NCI-H82 treated with DMSO at 0.1 percent for 48 hours (cell line): ENCODE results near the gene COG5.

Experiments
- DNase-seq: peaks from one replicate; lab custom pipeline; 2025; ENCODE audit not compliant: unreplicated experiment; lab: John Stamatoyannopoulos, UW

The COG5 gene

DNA sequence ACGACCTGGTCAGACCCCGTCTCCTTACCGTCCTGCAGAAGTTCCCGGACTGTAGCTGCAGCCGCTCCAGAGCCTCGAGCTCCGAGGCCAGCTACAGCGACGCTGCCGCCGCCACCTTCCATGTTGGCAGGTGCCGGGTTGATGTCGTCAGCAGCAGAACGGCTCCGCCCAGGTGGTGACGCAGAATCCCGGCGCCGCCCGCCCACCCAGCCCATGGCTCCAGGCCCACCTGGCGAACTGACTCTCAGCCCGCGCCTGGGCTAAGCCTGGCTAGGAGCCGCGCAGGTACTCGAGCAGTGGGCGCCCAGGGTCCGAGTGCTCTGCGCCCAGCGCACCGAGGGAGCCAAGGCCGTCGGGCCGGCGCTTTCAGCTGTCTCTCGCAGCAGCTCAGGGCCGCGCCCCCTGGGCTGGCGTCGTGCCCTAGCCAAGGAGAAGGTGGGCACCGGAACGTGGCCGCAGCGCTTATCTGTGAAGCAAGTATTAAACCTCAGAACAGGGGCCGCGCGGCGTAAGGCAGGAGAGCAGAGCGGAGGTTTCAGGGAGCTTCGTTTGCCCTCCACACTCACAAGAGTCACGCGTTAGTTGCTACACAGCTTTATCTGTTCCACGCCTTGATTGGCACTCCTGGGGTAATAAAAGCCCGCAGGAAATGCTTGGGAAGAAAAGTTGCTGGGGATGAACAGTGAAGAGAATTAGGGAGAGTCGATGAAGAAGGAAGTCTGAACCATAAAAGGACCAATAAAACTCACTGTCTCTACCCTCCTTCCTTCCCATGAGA is at the start of gene COG5, which contains the start of gene DUS4L:
COG5 (minus strand) TSS at position 146 of the 778 bp plus-strand sequence; CDS start at position 122, 24 bp downstream.
DUS4L (plus strand) TSS at position 197 of the 778 bp plus-strand sequence. CDS start 3,100 bp downstream, outside the sequence.
- peak; percentile 46 for DNase-seq

- no peak for DNase-seq
Measured at GRCh38 chr7:107613439-107613838, 49.7 kb upstream of the COG5 start.

DNA sequence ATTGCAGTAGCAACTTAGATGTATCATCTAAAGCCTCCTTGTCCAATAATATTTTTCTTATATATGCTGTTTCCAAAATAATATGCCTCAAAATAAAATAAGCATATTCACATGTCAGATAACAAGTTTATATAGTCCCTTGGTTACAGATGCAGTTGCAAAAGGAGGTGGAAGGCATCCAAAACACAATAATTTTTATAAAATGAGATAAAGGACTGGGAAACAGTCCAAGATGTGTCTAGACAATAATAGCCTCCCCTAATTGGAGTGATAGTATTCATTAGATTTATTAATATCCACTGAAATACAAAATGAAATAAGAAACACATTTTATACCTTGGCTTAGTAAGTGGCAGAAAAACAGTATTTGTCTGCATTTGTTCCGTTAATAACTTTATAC is 46.6 kb upstream of the COG5 start:
- no peak for DNase-seq

- DNase-seq, result no peak
Measured at GRCh38 chr7:107609811-107610261, 46.1 kb upstream of the COG5 start.

DNA sequence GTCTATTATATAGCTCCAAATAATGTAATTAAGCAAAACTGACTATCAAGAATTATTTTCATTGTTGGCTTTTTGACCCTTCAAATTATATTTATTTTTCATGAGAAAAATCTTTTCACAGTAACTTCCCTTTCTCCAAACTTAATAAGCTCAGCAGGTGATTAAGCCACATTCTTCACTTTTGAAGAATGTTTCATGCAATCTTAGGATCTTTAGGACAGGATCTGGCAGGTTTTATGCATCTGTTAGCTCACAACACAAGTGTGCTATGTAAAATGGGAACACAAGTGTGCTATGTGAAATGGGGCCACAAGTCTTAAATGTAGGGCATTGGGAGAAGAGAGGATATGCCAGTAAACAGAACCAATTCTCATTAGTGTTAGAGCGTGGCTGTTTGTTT is 42.6 kb upstream of the COG5 start:
- DNase-seq, result no peak

- no peak for DNase-seq
Measured at GRCh38 chr7:107605218-107605815, 41.6 kb upstream of the COG5 start.

DNA sequence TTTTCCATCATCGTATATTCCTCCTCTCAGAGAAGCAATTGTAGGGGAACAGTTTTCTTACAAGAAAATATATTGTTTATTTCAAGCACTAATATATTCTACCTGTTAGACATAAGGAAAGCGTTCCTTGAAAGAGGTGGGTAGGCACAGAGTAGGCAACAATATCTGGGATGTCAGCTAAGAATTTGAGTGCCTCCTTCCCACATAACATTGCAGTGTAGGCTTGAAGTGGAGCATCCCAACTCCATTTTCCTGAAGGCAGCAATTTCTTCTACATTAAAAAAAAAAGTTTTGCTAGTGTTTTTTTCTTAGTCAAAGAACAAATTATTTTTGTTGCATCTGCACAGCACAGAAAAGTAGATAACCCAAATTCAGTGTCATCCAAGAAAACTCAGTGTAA is 37.1 kb upstream of the COG5 start:
- DNase-seq, result no peak

- no peak for DNase-seq
Measured at GRCh38 chr7:107599262-107599661, 35.5 kb upstream of the COG5 start.

DNA sequence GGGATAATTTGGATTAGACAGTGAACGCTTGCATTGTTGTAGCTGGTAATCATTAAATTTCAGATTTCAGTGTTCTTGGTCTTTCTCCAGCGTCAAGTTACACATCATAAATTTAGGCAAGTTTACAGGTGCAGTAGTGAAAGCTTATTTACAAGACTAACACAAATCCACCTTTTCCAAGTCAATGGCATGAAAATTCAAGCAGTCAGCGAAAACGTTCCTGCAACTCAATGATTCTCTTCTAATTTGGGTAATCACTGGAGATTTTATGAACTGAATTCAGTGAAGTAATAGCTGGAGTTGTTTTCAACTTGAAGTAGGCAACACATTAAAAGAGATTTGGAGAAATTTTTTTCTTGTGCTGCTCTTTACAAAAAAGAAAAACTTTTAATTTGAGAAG is 34.2 kb upstream of the COG5 start:
- no peak for DNase-seq

- no peak for DNase-seq
Measured at GRCh38 chr7:107597582-107597916, 33.8 kb upstream of the COG5 start.

- no peak for DNase-seq
Measured at GRCh38 chr7:107596881-107597581, 33.3 kb upstream of the COG5 start.

- DNase-seq, result no peak
Measured at GRCh38 chr7:107594961-107595737, 31.4 kb upstream of the COG5 start.

DNA sequence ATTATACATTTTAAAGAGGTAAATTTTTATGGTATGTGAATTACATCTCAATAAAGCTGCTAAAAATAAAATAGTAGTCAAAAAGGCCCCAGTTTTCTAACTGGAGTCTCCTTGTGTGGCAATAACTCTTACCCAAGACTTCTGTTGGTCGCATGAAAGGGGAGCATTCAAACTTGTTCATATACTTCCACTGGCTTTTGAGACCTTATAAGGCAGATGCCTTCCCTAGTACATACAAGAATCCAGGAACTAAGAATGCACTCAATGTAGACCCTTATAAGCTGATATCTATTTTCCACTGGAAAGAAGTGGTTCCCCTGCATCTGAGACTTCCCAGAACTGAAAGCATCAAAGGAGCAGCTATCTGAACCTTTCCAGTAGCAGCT is 29.3 kb upstream of the COG5 start:
- DNase-seq, result no peak

GRCh38 chr7:107592361-107593024 is 28.8 kb upstream of the COG5 start:
- DNase-seq, result no peak

DNA sequence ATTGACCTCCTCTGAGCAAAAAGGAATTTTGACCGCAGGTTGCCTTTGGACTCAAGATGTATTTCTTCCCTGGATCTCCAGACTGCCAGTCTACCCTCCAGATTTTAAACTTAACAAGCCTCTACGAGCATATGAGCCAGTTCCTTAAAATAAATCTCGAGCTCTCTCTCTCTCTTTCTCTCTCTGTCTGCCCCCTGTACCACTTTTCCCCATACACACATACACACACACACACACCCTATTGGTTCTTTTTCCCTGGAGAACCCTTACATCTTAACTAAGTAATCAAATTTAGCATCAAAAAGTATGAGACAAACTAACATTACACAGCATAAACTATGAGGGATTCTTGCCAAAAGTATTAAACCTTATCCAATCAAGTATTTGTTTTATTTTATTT is 27.7 kb upstream of the COG5 start:
- no peak for DNase-seq

DNA sequence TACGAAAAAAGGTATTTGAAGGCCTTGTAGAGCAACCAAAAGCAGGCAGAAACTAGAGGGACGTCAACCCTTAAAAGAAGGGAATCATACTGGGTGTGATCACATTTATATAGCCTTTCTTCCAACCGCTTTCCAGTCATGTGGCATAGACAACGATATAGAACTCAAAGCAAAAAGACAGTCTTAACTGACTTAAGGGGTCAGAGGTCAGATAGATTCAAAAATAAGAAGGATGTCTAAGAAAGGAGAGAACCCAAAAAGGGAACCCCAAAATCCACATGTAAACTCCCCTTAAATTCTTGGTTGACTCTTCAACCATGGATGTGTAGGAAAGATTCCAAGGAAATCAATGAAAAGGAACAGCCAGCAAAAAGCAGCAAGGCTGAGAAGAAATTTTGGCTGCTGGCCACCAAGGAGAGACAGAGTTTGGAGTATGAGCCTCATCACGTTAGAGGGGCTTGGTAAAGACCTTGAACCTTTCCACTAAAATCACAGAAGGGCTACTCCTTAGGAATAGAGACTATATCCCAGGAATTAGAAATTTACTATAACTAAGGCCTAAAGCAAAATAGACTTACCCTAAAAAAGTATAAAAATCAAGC is 24.9 kb upstream of the COG5 start:
- no peak for DNase-seq

DNA sequence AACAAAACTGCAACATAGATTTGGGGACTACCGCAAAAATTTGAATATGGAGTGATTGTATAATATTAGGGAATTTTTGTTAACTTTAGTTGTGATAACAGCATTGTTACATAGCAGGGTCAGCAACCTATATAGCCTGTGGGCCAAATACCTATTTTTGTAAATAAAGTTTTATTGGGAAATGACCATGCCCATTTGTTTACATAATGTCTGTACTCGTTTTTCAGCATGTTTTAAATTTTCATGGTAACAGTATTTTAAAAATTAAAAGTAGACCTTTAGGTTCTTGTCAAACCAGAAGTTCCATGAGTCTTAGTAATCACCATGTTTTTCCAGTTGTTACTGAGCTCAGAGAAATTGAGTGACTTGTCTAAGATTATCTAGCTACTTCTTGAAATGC is 21.0 kb upstream of the COG5 start:
- DNase-seq, result no peak

DNA sequence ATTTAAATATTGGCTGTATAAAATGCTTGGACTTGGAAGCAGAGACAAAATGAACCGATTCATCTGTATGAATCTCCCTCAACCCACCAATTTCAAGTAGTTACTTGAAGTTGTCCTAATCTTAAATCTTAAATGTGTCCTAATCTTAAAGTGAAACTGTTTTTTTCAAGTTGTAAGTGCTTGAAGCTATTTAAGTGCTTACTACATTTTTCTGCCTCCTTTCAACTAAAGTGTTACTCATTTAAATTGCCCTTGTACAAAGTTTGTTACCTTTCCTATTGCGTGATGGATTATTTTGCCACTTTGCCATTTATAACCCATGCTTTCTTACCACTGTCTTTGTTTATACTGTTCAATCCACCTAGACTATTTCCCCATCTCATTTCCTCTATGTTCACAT is 19.2 kb upstream of the COG5 start:
- no peak for DNase-seq

- no peak for DNase-seq
Measured at GRCh38 chr7:107581387-107582013, 17.8 kb upstream of the COG5 start.
